RWPE1 (cell line): Measurements from ENCODE around the gene UBE2U.
"Not testable (repeated sequence)": the region's sequence is repeated elsewhere in the genome, so short reads cannot be mapped to it uniquely, and the experiment has no call there.

ENCODE experiments used
- CTCF ChIA-PET: fragments of 350-600 bp; sonication (Branson Sonifier 250); formaldehyde crosslinking; extraction: SDS; loops from one replicate; lab custom pipeline; 2021; lab: Yijun Ruan, JAX
- POLR2A ChIA-PET: fragments of 400-600 bp; formaldehyde crosslinking; extraction: SDS; loops from one replicate; lab custom pipeline; 2020; ENCODE audit warnings: antibody characterized with exemption; ENCODE audit not compliant: low non-redundant PET; lab: Yijun Ruan, JAX
- DNase-seq: peaks from one replicate; pipeline ENCODE4 v3.0.0; 2012; ENCODE audit warnings: low spot score
- H3K27ac ChIP-seq: fragments of 450-650 bp; 2 replicates; pipeline ENCODE4 v1.5.1; 2017
- CTCF ChIP-seq: fragments of 450-650 bp; conservative IDR thresholded peaks from 2 replicates; pipeline ENCODE4 v1.5.1; 2017; ENCODE audit warnings: low read depth, mild to moderate bottlenecking

The UBE2U gene

GRCh38 chr1:64246294-64246917, 43.0 kb downstream of the UBE2U start:
- peak; percentile 57 for DNase-seq
- no peak overlapping the region for H3K27ac ChIP-seq

GRCh38 chr1:64248065-64248464, 44.6 kb downstream of the UBE2U start:
- ChIA-PET POLR2A (no interaction called here), CTCF (interaction anchor here (0.6 kb wide), 1 partner anchor 23 kb away, joined by 3 read pairs; no protein-coding TSS in a partner anchor)
- TF ChIP-seq CTCF, result no peak
- no peak overlapping the region for H3K27ac ChIP-seq
- DNase-seq, result no peak

More at GRCh38 chr1:64246294-64246917, 43.0 kb downstream of the UBE2U start:
- ChIA-PET CTCF (interaction anchor here (0.6 to 1.7 kb wide), 11 partner anchors 31 to 634 kb away, joined by 3 to 12 read pairs (median 4); partner anchors contain the start of gene ROR1), POLR2A (no interaction called here)
- TF ChIP-seq CTCF, result peak; percentile 80

GRCh38 chr1:64250472-64250871, 47.0 kb downstream of the UBE2U start:
- CTCF ChIA-PET, POLR2A ChIA-PET, H3K27ac ChIP-seq, DNase-seq: not testable (repeated sequence)

- POLR2A ChIA-PET, result no interaction called here
- DNase-seq, result no peak
- TF ChIP-seq CTCF, result no peak
- H3K27ac ChIP-seq, result no peak overlapping the region
- CTCF ChIA-PET, result no interaction called here
These were observed 48.5 kb downstream of the UBE2U start for GRCh38 chr1:64251971-64252370.

GRCh38 chr1:64257233-64257632, 53.8 kb downstream of the UBE2U start:
- POLR2A ChIA-PET, DNase-seq, H3K27ac ChIP-seq, CTCF ChIA-PET: not testable (repeated sequence)

- POLR2A ChIA-PET, CTCF ChIA-PET: not testable (repeated sequence)
These were observed 55.0 kb downstream of the UBE2U start for GRCh38 chr1:64258444-64258843.

GRCh38 chr1:64263335-64263734, 59.9 kb downstream of the UBE2U start:
- ChIA-PET CTCF (interaction anchor here (0.5 kb wide), 1 partner anchor 453 kb away, joined by 5 read pairs; no protein-coding TSS in a partner anchor), POLR2A (interaction anchor here (0.7 kb wide), 1 partner anchor 1532 kb away, joined by 3 read pairs; no protein-coding TSS in a partner anchor)
- no peak for TF ChIP-seq CTCF
- peak; percentile 95 for DNase-seq
- H3K27ac ChIP-seq, result no peak overlapping the region

More at GRCh38 chr1:64258444-64258843, 55.0 kb downstream of the UBE2U start:
- H3K27ac ChIP-seq, DNase-seq: not testable (repeated sequence)

GRCh38 chr1:64263856-64264255, 60.4 kb downstream of the UBE2U start:
- ChIA-PET POLR2A (interaction anchor here (0.7 kb wide), 1 partner anchor 1533 kb away, joined by 3 read pairs; no protein-coding TSS in a partner anchor), CTCF (interaction anchor here (0.5 kb wide), 1 partner anchor 452 kb away, joined by 5 read pairs; no protein-coding TSS in a partner anchor)
- TF ChIP-seq CTCF, result no peak
- no peak overlapping the region for H3K27ac ChIP-seq
- DNase-seq, result no peak
